Measurements from ENCODE around the gene RBM17.

Gene RBM17

DNA sequence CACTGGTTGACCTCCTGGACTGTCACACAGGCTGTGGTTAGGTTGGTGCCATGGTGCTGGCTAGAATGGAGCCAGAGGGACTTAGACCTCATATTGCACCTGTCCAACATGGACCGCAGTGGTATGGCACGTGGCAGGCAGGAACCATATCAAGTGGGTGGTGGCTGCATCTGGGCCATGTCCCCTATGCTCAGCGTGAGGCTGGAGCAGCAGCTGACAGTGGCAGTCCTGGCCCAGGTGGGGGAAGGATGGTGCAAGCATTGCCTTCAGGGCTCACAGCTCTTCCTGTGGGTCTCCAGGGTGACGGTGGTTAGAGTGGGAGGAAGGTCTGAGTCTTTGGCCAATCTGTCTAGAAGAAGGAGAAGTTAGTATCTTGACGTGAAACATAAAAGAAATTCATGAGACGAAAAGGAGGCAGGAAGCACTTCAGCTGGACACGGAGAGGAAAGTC lies 59.4 kb downstream of the RBM17 start:
- H3K9me3 ChIP-seq: no peaks in the 10 kb centered on the region
- H3K4me3 ChIP-seq (ENCODE audit: low read depth in 1 of 2, low read length in 1 of 2): peak overlapping the region; percentile 34
- no peaks in the 10 kb centered on the region for H3K36me3 ChIP-seq
- peaks cover 89 to 92% of the 10 kb centered on the region in 2 experiments for H3K4me1 ChIP-seq (ENCODE audit: control insufficient read depth in 1 of 2, insufficient read depth in 1 of 2, low read depth in 1 of 2, low read length in 1 of 2)
- TF ChIP-seq, protein P1, sequence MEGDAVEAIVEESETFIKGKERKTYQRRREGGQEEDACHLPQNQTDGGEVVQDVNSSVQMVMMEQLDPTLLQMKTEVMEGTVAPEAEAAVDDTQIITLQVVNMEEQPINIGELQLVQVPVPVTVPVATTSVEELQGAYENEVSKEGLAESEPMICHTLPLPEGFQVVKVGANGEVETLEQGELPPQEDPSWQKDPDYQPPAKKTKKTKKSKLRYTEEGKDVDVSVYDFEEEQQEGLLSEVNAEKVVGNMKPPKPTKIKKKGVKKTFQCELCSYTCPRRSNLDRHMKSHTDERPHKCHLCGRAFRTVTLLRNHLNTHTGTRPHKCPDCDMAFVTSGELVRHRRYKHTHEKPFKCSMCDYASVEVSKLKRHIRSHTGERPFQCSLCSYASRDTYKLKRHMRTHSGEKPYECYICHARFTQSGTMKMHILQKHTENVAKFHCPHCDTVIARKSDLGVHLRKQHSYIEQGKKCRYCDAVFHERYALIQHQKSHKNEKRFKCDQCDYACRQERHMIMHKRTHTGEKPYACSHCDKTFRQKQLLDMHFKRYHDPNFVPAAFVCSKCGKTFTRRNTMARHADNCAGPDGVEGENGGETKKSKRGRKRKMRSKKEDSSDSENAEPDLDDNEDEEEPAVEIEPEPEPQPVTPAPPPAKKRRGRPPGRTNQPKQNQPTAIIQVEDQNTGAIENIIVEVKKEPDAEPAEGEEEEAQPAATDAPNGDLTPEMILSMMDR (IDR thresholded peaks at IDR 0.05): peak; percentile 16
- H3K27ac ChIP-seq: peak overlapping the region; percentile 99
- no peaks in the 10 kb centered on the region for H3K27me3 ChIP-seq

GRCh38 chr10:6148908-6149307 lies 60.1 kb downstream of the RBM17 start:
- Histone ChIP-seq H3K36me3 (no peaks in the 10 kb centered on the region), H3K27me3 (no peaks in the 10 kb centered on the region), H3K27ac (peak overlapping the region; percentile 99), H3K4me3 (ENCODE audit: low read depth in 1 of 2, low read length in 1 of 2) (peak overlapping the region; percentile 34), H3K4me1 (ENCODE audit: control insufficient read depth in 1 of 2, insufficient read depth in 1 of 2, low read depth in 1 of 2, low read length in 1 of 2) (peaks cover 89 to 92% of the 10 kb centered on the region in 2 experiments), H3K9me3 (no peaks in the 10 kb centered on the region)
- TF ChIP-seq, protein P1 (IDR thresholded peaks at IDR 0.05): no peak

- Histone ChIP-seq H3K4me1 (ENCODE audit: control insufficient read depth in 1 of 2, insufficient read depth in 1 of 2, low read depth in 1 of 2, low read length in 1 of 2) (peaks cover 84 to 86% of the 10 kb centered on the region in 2 experiments), H3K27ac (peak overlapping the region; percentile 99), H3K4me3 (ENCODE audit: low read depth in 1 of 2, low read length in 1 of 2) (peak overlapping the region; percentile 56 to 60), H3K27me3 (no peaks in the 10 kb centered on the region), H3K9me3 (no peaks in the 10 kb centered on the region), H3K36me3 (no peaks in the 10 kb centered on the region)
- TF ChIP-seq, protein P1 (IDR thresholded peaks at IDR 0.05): peak; percentile 59
Observed at GRCh38 chr10:6151087-6151977, 62.5 kb downstream of the RBM17 start.

- TF ChIP-seq, protein P1 (IDR thresholded peaks at IDR 0.05): peak; percentile 31
- Histone ChIP-seq H3K4me1 (ENCODE audit: control insufficient read depth in 1 of 2, insufficient read depth in 1 of 2, low read depth in 1 of 2, low read length in 1 of 2) (peaks cover 59 to 60% of the 10 kb centered on the region in 2 experiments), H3K4me3 (ENCODE audit: low read depth in 1 of 2, low read length in 1 of 2) (peak overlapping the region in 1 of 2 experiments; percentile 25), H3K27me3 (no peaks in the 10 kb centered on the region), H3K9me3 (no peaks in the 10 kb centered on the region), H3K27ac (peak overlapping the region; percentile 99), H3K36me3 (no peaks in the 10 kb centered on the region)
Observed at GRCh38 chr10:6153845-6154244, 65.0 kb downstream of the RBM17 start.

GRCh38 chr10:6154566-6154965 lies 65.7 kb downstream of the RBM17 start:
- Histone ChIP-seq H3K9me3 (no peaks in the 10 kb centered on the region), H3K4me3 (ENCODE audit: low read depth in 1 of 2, low read length in 1 of 2) (no peak overlapping the region), H3K27ac (peak overlapping the region; percentile 99), H3K4me1 (ENCODE audit: control insufficient read depth in 1 of 2, insufficient read depth in 1 of 2, low read depth in 1 of 2, low read length in 1 of 2) (peaks cover 51 to 53% of the 10 kb centered on the region in 2 experiments), H3K27me3 (no peaks in the 10 kb centered on the region), H3K36me3 (no peaks in the 10 kb centered on the region)
- TF ChIP-seq, protein P1 (IDR thresholded peaks at IDR 0.05): no peak
